H1 (cell line): ENCODE data around the gene CYP46A1. TPM values are rescaled to one million over a fixed set of nuclear protein-coding genes. Genes with fewer than 3 reads are reported as not detected.

Source experiments
- BRCA1 ChIP-seq: IDR thresholded peaks from 2 replicates; pipeline ENCODE4 v1.6.1; 2012; ENCODE audit warnings: low read depth, low read length, improper control_type of control experiment
- SIRT6 ChIP-seq: IDR thresholded peaks from one replicate; pipeline ENCODE4 v1.7.1; 2012; ENCODE audit warnings: low read length, inconsistent platforms
- polyA plus RNA-seq, 7 experiments: library from polyadenylated mRNA; depleted of rRNA in 3 of 7; stranded (reverse) in 5 of 7; unstranded in 2 of 7; fragments of >200 nt in 5 of 7; fragments of 200-250 nt in 2 of 7; gene quantifications; 1 replicate in 5 of 7; 2 replicates in 1 of 7; 4 replicates in 1 of 7; pipeline versions ENCODE4 v1.2.1 to v1.2.3, GENCODE V29; 2011 to 2013; ENCODE audit warnings: missing spikeins in 2 of 7, mixed read lengths in 2 of 7
- total RNA-seq: library from RNA; stranded (reverse); fragmentation: NEBNext Ultra II Directional; extraction: Animal tissue kit (Norgen Biotek cat#: 25700); gene quantifications from 2 replicates; pipeline ENCODE4 v1.2.1, GENCODE V29; 2021

The CYP46A1 gene
- total and polyA plus RNA-seq, 2 of the 8 experiments (the other 6 are each of a cell fraction or from before 2014, with no cell fraction given): 0.41 to 1.3 TPM

- no peak for TF ChIP-seq BRCA1
- no peak for TF ChIP-seq SIRT6
Observed at GRCh38 chr14:99742509-99743487, 58.7 kb downstream of the CYP46A1 start (continued).
